ENCODE results near the gene HECTD1.
"Not testable (repeated sequence)": the region's sequence is repeated elsewhere in the genome, so short reads cannot be mapped to it uniquely, and the experiment has no call there.

HECTD1 gene

GRCh38 chr14:31207755-31208545 is at the start of gene HECTD1:
Gene HECTD1, minus strand, starts transcription at chr14:31207793. Its CDS starts 1,857 bp downstream, at chr14:31205936.
- ATAC-seq = peak; percentile 70 to 77

GRCh38 chr14:31257244-31257553 is 49.6 kb upstream of the HECTD1 start:
- ATAC-seq = no peak

DNA sequence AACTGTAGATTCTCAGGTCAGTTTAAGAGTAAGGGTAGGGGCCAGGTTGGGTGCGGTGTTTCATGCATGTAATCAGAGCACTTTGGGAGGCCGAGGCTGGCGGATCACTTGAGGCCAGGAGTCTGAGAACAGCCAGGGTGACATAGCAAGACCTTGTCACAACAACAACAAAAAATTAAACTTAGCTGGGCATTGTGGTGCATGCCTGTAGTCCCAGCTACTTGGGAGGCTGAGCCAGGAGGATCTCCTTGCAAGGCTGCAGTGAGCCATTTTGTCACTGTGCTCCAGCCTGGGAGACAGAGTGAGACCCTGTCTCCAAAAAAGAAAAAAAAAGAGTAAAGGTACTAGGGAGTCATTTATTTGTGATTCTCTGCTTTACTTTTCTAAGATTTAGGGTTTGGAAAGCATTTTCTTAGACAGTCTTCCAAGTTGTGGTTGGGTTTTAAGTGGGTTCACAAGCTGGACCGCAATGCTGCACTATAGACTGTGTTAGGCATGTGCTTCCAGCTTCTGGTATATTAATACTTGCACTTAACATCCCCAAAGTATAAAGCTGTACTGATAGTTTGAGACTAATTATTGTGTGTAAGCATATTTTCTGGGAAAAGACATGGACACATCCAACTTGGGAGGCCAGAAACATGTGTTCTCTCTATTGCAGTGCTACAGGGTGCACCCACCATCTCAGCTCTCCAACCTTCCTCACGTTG is 49.1 kb upstream of the HECTD1 start:
- ATAC-seq = no peak

DNA sequence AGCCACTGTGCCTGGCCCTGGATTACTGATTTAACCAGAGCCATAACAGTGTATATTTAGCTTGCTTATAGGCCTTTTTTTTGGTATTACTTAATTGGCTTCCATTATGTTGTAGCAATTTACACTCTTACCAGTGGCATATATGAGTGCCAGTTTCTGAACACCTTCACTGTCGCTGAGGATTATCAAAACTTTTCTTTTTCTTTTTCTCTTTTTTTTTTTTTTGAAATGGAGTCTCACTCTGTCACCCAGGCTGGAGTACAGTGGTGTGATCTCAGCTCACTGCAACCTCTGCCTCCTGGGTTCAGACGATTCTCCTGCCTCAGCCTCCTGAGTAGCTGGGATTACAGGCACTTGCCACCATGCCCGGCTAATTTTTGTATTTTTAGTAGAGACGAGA is 48.3 kb upstream of the HECTD1 start:
- not testable (repeated sequence) for ATAC-seq

- ATAC-seq = no peak
These were observed 47.7 kb upstream of the HECTD1 start for GRCh38 chr14:31255286-31255685.

DNA sequence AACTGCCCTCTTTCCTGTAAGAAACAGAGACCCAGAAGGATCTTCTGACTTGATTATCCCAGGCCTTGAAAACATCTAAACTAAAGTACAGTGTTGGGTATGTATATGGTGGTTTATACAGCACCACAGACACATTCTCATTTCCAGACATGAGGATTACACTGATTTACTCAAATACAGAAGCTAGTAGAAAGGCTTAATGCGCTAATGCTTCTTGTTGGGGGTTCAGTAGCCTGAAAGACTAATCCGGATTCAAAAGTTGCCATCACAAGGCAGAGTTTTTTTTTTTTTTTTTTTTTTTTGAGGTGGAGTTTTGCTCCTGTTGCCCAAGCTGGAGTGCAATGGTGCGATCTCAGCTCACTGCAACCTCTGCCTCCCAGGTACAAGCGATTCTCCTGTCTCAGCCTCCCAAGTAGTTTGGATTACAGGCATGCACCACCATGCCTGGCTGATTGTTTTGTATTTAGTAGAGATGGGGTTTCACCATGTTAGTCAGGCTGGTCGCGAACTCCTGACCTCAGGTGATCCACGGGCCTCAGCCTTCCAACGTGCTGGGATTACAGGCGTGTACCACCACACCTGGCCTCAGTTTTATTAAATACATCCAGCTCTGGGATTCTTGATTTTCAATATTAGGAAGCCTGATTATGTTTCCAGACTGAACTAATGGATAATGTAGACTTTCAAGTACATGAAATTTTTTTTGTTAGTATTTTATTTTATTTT is 46.3 kb upstream of the HECTD1 start:
- no peak for ATAC-seq

GRCh38 chr14:31252865-31253264 is 45.3 kb upstream of the HECTD1 start:
- no peak for ATAC-seq

DNA sequence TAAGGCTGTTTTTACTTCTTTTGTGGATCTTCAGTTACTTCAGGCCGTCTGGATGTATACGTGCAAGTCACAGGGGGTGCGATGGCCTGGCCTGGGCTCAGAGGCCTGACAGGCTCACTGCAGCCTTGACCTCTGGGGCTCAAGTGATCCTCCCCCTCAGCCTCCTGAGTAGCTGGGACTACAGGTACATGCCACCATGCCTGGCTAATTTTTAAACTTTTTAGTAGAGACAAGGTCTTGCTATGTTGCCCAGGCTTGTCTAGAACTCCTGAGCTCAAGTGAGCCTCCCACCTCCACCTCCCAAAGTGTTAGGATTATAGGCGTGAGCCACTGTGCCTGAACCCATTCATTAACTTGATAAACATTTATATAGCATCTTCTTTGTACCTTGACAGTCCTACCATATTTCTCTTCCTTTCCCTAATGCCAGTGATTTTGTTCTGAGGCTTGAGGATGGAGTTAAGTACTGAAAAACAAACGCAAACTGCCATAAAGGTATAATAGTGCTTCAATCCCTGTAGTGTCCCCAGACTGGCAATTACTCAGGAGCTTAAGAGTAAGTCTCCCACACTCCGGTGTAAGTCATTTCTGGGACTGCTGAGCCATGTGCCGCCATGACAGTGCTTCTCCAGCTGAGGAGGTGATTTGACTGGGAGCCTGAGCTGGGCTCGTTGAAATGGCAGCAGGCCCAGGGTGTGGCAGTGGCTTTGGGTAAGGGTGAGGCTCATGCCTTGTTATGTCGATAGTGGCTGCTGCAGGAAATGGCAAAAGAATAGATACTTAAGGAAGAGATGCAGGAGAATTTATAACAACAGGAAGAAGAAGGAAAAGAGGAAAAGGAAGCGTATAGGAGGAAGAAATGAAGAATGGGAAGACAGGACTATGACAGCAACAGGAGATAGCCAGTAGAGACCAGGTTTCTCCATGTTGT is 43.7 kb upstream of the HECTD1 start:
- ATAC-seq = no peak

DNA sequence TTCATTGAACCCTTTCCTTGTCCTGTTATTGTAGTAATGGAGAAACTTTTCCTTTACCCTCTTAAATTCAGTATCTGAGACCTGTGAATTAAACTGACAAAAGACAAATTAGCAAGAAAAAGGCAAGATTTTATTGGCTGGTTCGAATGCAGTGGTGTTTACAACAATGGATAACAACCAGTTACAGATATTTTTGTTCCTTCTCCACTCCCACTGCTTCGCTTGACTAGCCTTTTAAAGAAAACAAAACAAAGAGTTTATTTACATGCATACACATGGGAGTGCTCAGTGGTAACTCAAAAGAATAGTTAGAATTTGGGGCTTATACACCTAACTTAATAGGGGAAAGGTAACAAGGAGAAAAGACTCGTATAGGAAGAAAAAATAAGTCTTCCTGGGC is 37.0 kb upstream of the HECTD1 start:
- ATAC-seq = no peak

- ATAC-seq = peak; percentile 69 to 76
These were observed 36.3 kb upstream of the HECTD1 start for GRCh38 chr14:31243860-31244259.

DNA sequence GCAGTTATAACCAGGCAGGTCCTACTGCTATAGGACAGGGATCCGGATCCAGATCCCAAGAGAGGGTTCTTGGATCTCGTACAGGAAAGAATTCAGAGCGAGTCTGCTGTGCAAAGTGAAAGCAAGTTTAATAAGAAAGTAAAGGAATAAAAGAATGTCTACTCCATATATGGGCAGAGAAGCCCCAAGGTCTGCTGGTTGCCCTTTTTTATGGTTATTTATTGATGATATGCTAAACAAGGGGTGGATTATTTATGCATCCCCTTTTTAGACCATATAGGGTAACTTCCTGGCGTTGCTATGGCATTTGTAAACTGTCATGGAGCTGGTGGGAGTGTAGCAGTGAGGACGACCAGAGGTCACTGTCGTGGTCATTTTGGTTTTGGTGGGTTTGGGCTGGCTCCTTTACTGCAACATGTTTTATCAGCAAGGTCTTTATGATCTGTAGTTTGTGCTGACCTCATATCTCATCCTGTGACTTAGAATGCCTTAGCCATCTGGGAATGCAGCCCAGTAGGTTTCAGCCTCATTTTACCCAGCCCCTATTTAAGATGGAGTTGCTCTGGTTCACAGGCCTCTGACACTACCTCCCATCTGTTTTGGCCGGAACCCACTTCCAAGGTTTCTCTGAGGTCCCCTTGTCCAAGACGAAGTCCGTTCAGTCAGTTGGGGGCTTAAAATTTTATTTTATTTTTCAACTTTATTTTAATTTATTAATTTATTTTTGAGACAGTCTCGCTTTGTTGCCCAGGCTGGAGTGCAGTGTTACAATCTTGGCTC is 34.8 kb upstream of the HECTD1 start:
- ATAC-seq = not testable (repeated sequence)

DNA sequence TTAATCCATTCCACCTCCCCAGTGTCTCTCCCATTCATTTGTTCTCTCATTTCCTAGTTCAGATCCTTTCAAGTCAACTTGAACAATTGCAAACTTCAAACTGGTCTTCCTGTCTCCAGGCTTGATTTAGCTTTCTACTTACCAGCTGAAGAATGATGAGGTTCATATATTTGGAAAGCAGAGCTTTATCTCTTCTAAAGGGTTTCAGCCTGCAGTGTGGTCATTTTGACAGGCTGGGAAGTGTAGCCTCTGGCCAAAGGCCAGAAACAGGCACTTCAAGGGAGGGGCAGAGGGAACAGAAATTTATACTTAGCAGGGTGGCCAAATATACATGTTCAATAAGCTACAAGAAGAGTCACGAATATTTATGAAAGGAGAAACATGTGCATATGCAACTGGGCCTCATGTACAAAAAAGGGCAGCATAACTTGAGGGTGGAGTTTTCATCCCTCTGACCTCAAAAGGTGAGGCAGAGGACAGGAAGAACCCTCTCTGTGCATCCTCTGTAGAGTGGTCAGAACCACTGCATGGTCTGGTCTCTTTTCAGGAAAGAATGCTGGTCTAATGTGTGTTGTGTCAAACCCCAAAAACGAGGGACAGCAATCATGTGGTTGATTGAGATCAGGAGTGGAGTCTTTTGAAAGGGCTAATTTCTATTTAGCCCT is 34.0 kb upstream of the HECTD1 start:
- ATAC-seq = no peak

DNA sequence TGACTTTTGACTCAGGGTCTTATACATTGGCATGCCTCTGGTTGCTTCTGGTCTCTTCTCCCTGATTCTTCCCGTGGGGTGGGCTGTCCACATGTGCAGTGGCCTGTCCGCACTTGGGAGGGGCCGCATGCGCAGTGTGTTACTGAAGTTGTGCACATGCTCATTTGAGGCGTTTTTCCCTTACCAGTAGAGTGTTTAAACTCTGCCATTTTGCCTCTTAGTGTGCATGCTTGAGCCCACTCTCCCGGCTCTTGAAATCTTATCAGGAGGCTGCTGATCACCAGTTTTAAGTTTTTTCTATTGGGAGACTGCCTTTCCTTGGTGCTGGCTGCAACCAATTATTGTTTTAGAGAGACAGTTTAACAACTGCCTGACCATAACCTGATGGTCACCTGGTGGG is 32.1 kb upstream of the HECTD1 start:
- no peak for ATAC-seq

GRCh38 chr14:31235462-31235861 is 27.9 kb upstream of the HECTD1 start:
- peak in 1 of 2 donors; percentile 48 for ATAC-seq

- no peak for ATAC-seq
These were observed 24.5 kb upstream of the HECTD1 start for GRCh38 chr14:31232081-31232480.

GRCh38 chr14:31231272-31231671 is 23.7 kb upstream of the HECTD1 start:
- not testable (repeated sequence) for ATAC-seq

- ATAC-seq = no peak
These were observed 23.0 kb upstream of the HECTD1 start for GRCh38 chr14:31230573-31230958.

DNA sequence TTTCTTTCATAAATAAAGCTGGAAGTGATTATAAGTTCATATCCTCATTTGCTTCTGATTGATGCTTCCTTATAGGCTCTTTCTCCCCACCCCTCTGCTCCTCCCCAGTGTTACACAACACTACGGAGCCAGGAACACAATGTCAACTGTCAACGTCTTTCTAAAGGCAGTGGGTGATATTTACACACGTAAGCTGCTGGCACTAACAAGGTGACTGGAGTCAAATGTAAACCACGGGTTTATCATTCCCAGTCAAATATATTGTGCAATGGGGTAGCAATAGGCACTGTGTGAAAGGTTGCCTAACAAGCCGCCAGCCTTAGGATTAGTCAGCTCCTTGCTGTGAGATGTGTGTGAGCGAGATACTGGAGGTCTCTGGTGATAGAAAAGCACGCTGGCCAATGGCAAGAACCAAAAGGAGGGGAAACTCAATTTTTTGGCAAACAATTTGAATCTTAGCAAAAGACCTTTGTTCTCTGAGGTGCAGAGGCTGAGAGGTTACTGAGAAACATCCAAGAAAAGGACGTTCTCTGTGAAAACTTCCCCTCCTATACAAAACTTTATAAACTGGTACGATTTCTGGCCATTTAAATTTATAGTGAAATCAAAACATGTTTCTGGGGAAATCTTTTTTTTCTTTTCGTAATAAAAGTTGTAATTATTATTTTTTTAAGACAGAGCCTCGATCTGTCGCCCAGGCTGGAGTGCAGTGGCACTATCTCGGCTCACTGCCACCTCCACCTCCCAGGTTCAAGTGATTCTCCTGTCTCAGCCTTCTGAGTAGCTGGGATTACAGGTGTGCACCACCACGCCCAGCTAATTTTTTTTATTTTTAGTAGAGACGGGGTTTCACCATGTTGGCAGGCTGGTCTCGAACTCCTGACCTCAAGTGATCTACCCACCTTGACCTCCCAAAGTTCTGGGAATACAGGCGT is 22.3 kb upstream of the HECTD1 start:
- ATAC-seq = no peak

DNA sequence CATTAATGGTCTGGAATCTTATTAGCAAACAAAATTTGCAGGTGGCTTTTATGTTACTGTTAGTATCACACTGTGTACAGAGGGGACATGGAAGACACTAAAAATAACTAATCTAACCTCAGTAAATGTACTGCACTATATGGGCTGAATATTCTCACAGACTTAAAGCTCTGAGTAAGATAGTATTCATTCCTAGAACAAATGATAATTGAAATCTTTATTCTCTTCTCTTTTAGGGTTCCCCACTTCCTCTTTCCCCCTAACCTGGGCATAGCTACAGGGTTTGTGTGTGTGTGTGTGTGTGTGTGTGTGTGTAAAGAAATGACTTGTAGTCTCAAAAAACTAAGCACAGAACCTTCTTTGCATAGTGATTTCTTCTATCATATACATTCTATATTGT is 21.4 kb upstream of the HECTD1 start:
- ATAC-seq = peak; percentile 38 to 48

DNA sequence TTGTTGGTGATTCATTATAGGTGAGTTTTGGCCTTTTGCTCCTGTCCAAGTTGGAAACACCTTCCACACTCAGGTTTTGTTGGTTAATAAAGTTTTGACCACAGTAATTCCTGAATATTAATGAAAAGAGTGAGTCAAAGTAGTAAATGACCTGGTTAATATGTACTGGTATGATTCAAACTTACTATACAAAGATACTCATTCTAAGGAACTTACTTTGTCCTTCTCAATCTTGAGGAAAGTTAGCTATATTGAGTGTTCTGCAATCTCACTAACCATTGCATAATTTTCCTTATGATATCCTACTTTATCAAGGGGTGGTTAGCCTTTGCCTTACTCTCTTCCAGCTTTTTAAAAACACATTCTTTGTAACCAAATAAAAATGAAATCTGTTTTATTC is 20.9 kb upstream of the HECTD1 start:
- no peak for ATAC-seq
